Loucy (cell line): ENCODE measurements around the gene UBL4B.

ENCODE experiments used
- CTCF ChIP-seq: fragments of 200-600 bp; sonication (generic); conservative IDR thresholded peaks from 2 replicates; pipeline ENCODE4 v1.5.1; 2014; ENCODE audit warnings: mild to moderate bottlenecking, antibody characterized with exemption, low read length
- EZH2phosphoT487 ChIP-seq: fragments of 200-600 bp; IDR thresholded peaks from 2 replicates; pipeline ENCODE4 v1.6.1; 2018; ENCODE audit warnings: antibody characterized with exemption, mild to moderate bottlenecking, moderate library complexity, borderline replicate concordance

- TF ChIP-seq CTCF = no peak
- no peak for TF ChIP-seq EZH2phosphoT487
These were observed 43.4 kb upstream of the UBL4B start for GRCh38 chr1:110068646-110069403.
